HG03457 (cell line): ENCODE results near the gene IER5L.

Source experiments
- ATAC-seq: cut with Tn5 transposase; IDR thresholded peaks from one replicate; pipeline ENCODE4 v1.9.1; 2021; ENCODE audit warnings: moderate number of reproducible peaks; ENCODE audit not compliant: unreplicated experiment

The IER5L gene

DNA sequence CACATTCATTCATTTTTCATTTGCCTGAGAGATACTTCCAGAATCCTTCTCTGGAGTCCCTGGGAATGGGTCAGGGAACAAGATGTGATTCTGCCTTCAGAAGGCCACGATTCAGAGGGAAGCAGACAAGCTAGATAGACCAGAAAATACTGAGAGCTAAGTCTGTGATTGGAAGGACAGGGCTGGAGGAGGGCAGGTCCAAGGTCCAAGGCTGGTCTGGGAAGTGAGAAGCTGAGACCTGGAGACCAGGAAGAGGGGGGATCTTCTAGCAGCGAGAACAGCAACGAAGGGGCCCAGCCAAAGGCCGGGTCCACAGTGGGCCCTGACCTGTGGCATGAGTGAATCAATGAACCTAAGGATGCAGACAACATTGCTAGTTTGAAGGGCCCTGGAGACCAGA lies 4.1 kb upstream of the IER5L start:
- no peak for ATAC-seq

DNA sequence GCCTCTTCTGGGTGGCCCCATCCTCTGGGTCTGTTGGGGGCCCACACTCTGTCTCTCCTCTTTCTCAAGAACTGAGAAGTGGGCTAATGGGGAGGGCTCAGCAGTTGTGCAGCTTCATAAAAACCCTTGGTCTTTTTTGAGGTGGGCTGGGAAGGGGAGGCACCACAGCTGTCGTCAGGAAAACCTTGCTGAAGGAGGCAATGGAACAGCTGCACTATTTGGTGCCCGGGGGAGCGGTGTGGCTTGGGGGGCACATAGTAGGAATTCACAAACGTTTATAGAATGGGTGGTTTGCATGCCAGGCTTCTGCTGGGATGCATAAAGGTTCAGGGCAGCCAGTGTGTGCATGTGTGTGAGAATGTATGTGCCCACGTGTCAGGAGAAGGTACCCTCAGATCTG lies 3.2 kb upstream of the IER5L start:
- no peak for ATAC-seq

DNA sequence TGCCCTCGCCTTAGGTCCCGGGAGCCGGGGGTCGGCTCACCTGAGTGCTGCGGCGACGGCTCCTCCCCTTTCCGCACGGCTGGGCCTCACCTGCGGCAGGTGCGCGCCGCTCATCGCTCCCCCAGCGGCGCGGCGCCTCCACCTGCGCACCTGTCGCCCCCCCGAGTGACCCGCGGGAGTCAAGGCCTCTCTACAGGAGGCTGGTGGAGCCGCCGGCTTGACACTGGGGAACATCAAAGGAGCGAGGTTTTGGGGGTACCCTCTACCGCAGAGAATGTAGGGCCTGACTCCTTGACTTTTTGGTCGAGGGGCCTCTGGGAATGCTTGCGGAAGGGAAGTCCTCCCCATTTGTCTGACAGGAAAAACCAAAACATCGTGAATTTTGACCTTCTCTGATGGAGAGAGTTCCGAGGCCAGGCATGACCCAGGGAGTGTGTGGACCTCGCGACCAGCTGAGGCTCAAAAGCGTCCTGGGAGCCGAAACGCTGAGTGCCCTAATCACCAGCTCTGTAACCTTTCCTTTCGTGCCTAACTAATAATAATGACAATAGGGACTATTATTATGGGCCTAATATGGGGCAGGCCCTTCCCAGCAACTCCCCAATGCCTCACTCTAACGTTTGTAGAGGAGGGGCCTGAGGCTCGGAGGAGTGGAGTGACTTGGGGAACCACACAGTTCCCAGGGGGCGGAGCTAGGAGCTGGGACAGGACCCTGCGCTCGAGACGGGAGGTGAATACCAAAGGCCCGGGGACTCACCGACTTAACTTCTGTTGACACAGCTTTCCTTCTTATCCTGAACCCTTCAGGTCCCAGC lies 714 bp upstream of the IER5L start:
- ATAC-seq, result no peak

DNA sequence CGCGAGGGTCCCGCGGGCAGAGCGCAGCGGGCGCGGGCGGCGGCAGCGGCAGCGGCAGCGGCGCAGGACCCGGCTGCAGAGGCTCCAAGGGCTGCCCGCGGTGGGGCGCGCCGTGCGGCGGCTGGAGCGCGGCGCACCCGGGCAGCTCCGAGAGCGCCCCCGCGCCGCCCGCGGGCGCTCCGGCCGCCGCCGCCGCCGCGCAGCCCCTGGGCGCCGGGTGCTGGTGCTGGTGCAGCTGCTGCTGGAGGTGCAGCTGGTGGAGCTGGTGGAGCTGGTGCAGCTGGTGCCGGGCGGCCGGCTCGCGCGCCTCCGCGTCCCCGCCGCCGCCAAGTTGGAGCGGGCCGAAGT lies 644 bp downstream of the IER5L start:
- peak; percentile 15 for ATAC-seq

DNA sequence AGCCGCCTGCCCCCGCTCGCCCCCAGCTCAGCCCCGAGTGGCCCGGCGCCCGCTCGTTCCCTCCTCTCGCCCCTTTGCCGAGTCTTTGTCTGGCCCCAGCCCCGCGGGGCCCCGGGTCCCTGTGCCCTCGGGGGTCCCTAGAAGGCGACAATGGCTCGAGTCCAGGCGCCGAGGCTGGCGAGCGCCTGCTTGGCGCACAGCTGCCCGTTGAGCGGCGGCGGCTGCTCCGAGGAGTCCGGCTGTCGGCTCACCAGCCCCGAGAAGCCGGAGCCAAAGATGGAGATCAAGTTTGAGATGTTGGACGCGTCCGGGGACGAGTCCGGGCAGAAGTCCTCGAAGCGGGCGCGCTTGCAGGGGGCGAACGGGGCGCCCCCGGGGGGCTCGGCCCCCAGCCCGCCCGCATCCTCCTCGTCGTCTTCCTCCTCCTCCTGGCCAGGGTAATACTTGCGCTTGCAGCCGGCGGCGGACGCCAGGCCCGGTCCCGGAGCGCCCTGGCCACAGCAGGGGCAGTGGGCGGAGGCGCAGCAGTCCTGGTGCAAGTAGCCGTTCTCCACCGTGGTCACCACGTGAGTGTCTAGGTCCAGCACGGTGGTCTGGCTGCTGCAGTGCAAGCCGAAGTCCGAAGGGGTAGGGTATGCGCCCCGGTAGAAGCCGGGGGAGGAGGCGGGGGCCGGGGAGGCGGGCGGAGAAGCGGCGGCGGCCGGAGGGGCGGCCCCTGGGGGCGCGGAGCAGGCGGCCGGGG lies 1.2 kb downstream of the IER5L start:
- no peak for ATAC-seq

DNA sequence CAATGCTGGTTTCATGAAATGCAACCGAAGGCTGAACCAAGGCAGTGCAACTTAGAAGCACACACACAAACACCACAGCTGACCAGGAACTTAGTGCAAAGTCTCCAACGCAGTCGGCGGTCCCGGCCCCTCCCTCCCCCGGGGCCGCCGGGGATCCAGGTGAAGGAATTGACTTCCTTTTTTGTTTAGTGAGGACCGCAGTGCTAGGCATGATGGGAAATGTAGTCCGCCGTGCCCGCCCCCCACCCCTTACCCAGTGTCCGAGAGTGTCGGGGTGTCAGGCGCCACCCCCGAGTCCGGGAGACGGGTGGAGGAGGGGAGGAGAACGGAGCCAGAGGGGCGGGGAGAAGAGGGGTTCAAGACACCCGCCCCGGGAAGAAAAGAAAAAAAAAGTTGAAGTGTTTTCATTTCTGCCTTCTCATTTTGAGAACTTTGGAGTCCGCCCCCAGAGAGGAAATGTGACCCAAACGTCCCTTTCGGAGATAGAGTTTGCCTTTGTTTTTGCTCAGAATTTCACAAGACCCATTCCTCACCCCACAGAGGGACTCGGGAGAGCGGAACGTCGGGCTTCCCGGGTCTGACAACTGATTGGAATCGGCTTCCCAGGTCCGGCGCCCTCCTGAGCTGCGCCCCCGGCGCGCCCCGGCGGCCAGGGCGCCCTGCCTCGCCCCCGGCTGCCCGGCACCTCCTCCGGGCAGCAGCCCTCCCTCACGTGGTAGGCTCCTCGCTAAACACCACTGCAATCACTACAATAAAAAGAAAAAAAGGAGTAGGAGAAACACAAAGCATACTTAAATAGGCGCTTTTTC lies 2.0 kb downstream of the IER5L start:
- ATAC-seq, result no peak

DNA sequence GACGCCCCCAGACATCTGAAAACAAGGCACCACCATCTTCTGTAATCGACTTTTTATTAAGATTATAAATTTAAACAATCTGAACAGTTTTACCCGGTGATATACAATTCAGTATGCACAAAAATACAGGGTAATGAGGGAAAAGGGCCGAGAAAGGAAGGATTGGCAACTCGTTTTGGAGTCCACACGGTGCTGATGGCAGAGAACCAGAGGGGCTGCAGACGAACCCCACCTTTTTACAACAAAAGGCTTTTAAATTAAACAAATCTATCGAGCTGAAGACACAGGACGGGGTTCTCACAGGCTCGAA lies 2.6 kb downstream of the IER5L start:
- ATAC-seq, result no peak

DNA sequence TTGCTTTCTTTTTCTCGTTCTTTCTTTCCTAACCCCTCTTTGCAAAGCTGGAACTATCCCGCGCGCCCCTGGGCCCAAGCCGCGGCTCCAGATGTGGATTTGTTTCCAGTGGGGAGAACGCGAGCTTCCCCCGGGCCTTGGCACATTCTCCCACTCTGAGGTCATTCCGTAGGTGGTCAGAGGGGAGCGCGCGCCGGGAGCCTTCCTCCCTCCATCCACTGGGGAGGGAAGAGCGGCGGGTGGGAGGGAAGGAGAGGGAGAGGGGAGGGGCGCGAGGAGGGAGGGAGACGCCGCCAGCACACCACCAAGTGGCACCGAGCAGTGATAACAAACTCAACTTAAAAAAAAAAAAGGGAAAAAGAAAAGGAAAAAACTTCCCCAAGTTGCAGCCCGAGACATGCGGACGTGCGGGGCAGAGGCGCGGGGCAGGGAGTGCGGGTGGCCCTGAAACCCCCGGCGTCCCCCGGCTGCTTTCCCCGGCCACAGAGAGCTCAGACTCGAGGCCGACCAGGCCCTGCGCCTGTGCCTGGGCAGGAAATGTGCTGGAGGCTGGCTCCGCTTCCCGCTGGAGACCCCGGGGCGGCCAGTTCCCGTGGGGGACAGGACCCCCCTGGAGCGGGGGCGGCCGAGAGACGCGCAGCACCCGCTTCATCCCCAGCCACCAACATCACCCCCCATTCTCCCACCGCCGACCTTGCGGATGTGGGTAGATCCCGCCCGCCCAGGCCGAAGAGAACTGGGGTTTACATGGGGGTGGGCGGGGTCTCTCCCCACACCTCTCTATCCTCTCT lies 3.1 kb downstream of the IER5L start:
- ATAC-seq, result no peak

DNA sequence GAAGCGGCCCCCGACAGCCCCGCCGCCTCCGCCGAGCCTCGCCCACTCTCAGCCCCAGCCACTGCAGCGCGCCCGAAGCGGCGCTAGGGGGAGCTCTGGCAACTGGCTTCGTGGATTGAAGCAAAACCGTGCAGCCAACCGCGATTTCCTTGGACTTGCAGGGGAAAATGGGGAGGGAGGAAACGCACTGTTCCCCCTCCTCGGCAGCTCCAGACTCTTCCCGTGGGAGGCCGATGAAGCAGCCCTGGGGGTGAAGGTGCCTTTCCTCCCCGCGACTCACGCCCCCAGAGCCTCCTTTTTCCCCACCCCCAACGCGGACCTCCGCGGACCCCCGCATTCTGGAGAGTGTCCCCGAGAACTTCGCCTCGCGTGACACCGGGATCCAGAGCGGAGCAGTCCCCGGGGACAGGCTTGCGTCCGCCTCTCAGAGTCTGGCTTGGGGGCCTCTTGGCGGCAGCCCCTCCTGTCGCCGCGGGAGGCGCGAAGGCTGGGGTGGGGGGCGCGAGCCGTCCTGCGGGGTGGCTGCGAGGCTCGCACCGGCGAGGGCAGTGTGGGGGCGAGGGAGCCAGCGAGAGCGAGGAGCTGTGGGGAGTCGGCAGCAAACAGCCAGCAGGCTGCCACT lies 3.8 kb downstream of the IER5L start:
- no peak for ATAC-seq

DNA sequence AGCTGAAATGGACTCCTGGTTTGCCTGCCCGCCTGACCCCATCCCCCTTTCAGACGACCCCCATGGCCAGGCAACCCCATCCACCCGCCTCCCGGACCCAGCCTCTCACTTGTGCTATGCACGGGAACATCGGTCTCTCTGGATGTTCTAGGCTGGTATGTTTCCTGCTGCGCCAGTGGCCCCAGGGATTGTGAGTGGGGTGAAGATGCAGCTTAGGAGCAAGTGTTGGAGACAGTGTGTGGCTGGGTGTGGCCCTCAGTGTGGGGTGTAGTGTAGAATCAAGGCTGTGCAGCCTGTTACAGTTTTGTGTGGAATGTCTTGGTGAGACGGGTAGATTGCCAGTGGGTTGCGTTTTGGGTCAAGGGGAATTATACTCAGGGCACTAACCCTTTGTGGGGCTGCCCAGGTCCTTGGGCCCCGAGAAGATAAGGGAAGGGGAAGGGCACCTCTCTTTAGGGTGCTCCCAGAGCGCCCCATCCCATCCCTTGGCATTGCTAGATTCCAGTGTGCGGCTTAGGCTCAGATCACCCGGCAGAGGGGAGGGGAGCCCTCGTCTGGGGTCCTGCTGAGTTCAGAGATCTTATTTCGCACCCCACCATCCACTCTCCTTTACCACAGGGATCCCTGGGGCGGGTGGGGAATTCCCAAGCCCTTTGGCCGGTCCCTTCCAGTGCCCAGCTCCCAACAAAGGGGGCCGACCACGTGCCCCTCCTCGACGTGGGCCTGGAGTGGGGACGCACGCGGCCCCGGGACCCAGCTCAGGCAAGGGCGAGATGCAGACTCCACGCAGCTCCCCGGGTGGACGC lies 4.6 kb downstream of the IER5L start:
- no peak for ATAC-seq

DNA sequence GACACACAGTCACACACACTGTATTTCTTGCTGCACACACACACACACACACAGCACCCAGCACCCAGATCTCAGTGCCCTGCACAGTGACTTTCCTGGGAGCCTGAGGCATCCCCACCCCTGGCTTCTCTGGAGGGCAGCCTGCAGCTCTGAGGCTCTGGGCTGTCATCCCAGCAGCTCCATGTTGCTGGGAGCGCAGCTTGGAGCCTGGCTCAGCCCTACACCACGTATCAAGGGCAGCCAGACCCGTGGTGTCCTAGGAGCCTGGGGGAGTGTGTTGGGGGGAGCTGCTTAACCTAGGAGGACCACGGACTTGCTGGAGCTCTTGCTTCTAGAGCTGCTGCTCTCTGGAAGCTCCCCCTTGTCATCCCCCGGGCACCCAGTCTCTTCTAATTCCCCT lies 5.2 kb downstream of the IER5L start:
- no peak for ATAC-seq

DNA sequence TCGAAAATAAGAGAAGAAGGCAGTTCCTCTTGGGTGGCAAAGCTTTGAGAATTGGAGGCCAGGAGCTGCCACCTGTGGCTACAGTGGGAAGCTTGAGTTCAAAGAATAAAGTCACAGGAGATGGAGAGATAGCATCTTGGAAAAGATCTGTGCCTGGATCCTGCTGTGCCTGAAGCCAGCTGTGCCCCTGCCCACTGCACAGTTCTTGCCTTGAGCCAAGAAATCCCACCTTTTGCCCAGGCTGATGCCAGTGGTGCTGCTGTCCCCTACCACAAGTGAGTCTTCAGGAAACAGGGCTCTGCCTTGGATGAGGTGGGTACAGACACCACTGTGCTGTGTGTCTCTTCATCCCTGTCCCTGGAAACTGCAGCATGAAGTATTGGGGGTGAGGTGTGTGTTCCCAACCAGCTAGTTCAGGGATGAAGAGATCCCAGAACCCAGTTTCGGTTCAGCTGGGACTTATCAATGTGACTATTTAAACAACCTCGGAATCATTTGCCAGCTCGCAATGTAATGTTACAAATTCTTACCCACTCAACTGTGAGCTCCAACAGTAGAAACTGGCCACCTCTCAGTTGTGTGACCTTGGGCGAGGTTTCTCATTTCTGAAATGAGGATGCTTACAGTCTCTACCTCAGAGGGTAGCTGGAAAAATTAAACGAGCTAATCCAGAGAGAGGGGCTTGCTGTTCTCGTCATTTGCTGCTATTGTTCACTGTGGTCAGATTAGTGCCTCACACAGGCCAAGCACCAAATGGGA lies 5.9 kb downstream of the IER5L start:
- ATAC-seq, result no peak

DNA sequence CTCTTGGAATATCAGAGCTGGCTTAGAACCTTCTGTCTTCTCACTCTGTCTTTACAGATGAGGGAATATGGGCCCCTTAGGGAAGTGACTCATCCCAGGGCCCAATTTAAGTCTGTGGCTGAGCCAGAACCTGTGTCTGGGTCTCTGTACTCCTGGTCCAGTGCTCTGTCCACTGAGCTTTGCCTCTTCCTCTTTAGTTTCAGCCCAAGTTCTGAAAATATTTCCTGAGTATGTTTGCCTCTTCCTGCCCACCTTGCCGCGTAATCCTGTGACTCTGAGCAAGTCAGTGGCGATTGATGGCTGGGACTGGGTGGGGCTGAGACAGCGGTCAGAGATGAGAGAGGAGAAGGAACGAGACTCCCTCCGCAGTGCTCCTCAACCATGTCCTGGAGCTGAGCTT lies 7.8 kb downstream of the IER5L start:
- no peak for ATAC-seq

DNA sequence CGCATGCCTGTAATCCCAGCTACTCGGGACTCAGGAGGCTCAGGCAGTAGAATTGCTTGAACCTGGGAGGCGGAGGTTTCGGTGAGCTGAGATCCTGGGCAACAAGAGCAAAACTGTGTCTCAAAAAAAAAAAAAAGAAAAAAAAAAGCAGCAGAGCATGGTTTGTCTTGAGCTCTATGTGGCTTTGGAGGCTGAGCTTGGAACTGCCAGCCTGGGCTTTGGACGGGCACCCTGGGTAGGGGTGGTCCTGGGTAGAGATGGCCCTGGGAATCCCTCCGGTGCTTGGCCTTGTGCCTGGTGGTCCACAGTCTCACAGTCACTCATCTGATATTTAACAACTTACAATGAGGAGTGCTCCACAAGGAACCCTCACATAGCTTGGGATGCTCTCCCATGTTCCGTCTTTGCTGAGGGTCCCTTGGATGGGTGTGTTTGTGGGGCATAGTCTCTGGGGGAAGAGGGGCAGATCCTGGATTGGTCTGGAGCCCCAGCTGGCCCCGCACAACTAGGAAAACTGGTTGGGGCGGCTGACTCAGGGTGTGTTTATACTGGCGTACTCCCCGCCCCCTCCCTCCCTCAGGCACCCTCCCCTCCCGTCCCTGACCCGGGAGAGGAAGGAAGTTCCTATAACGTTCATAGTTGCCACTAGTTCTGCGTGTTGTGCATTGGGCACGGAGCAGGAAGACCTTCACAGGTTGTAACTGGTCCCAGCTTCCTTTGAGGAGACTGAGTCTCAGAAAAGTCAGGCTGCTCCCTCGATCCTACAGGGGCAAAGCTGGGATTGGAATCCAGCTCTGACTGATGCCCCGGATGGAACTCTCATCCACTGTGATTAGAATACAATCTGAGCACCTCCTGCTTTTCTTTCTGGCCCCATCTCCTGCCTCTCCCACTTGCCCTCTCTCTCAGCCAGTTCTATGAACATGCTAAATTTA lies 11.2 kb downstream of the IER5L start:
- no peak for ATAC-seq

DNA sequence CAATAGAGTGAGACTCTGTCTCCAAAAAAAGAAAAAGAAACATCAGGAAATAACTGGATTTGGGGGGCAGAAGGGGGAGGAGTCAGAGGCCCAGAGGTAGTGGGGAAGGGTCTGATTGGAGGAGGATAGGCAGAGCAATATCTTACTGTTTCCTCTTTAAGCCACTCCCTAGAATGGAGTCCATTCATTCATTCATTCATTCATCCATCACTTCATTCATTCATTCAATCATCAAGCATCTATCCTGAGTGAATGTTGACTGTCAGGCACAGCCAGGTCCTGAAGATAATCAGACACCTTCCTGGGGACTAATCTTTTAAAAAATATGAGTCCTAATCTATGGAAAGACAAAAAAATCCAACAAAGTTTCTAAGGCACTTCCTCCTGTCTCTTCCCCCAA lies 12.9 kb downstream of the IER5L start:
- no peak for ATAC-seq

DNA sequence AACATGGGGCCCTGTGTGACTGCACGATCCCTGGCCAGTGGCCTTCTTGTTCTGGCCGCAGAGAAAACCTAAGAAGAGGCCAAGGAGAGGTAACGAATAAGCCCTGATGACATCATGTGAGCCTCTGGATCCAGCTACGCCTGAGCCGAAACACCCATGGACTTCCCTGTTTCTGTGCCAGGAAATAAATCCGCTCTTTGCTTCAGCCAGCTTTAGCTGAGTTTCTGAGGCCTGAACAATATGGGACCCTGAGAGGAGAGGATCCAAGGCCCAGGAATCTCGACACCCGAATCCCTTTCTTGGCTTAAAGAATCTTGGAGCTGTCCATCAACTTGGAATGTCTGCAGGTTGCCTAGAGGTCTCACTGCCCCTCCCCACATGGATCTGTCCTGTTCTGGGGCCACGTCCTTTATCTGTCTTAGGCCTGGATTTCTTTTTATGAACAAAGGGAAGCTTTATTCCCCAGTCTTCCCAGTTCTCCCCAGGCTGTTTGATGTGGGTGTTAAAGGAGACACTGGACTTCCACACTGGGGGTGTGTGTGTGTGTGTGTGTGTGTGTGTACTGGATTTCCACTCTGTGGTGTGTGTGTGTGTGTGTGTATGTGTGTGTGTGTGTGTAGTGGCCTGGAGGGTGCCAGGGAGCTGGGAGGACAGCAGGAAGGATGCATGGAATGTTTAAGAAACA lies 13.7 kb downstream of the IER5L start:
- ATAC-seq, result no peak

DNA sequence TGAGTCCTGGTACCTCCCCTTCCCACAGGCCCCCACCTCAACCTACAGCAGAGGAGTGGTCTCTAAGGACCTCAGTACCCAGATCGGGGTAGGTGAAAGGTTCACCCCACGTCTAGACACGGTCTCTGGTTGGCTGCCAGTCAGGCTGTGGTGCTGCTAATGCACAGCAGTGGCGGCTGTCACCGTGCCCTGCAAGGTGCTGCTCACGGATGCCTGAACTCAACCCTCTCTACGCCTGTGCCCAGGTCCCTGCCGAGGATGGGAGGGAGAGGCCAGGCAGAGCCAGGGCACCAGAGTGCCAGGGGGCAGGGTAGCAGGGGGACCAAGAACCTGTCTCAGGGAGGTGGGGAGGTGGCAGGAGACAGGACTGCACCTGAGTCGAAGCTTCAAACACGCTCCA lies 14.3 kb downstream of the IER5L start:
- ATAC-seq, result no peak
